ENCODE measurements around the gene MGAT3.

- TF ChIP-seq CTCF (conservative IDR thresholded peaks at IDR 0.05 in 1 of 2, IDR thresholded peaks at IDR 0.05 in 1 of 2; ENCODE audit: extremely low read depth in 1 of 2, insufficient read depth in 1 of 2, low read depth in 1 of 2, low read length in 2 of 2) (no peak), EZH2 (IDR thresholded peaks at IDR 0.05; ENCODE audit: borderline replicate concordance, low read length) (no peak)
Measured at GRCh38 chr22:39419096-39419495, 37.7 kb upstream of the MGAT3 start.

Data from mammary epithelial cell (primary cell).